SU-DHL-6 (cell line): ENCODE results near the gene OR8D1.

Experiments used
- H2AFZ ChIP-seq: fragments of 200-600 bp; sonication (generic); 2 replicates; pipeline ENCODE4 v1.6.1; 2014; ENCODE audit warnings: low read depth, mild to moderate bottlenecking, moderate library complexity, mixed read lengths, antibody characterized with exemption, low read length; ENCODE audit not compliant: severe bottlenecking
- H3F3A ChIP-seq: fragments of 200-600 bp; shearing (Covaris generic); 2 replicates; pipeline ENCODE4 v1.6.0; 2016; ENCODE audit warnings: antibody characterized with exemption, mild to moderate bottlenecking; ENCODE audit not compliant: insufficient read depth
- H3K27ac ChIP-seq: fragments of 200-600 bp; sonication (generic); 2 replicates; pipeline ENCODE4 v1.5.1; 2016; ENCODE audit warnings: low read depth, mild to moderate bottlenecking, low read length, moderate library complexity, mixed read lengths
- H3K27me3 ChIP-seq: fragments of 200-600 bp; sonication (generic), shearing (Covaris generic); 2 replicates; pipeline ENCODE4 v1.6.0; 2014; ENCODE audit warnings: mild to moderate bottlenecking, low read length
- H3K36me3 ChIP-seq: fragments of 200-600 bp; sonication (generic); 2 replicates; pipeline ENCODE4 v1.6.1; 2014; ENCODE audit warnings: mild to moderate bottlenecking, low read length, mixed read lengths
- H3K4me2 ChIP-seq: fragments of 300-600, 200-600 bp; shearing (Covaris generic), sonication (generic); 2 replicates; pipeline ENCODE4 v1.6.0; 2014; ENCODE audit warnings: low read length, low read depth, mild to moderate bottlenecking; ENCODE audit not compliant: poor library complexity, severe bottlenecking
- H3K4me3 ChIP-seq: fragments of 200-600 bp; sonication (generic); 2 replicates; pipeline ENCODE4 v1.5.1; 2014; ENCODE audit warnings: antibody characterized with exemption, low read length, mild to moderate bottlenecking, mixed read lengths; ENCODE audit not compliant: insufficient read depth, poor library complexity, severe bottlenecking
- H3K79me2 ChIP-seq: fragments of 200-600 bp; sonication (generic); 2 replicates; pipeline ENCODE4 v1.6.1; 2014; ENCODE audit warnings: mild to moderate bottlenecking, low read length, moderate library complexity; ENCODE audit not compliant: insufficient read depth
- H3K9ac ChIP-seq: fragments of 200-600 bp; sonication (generic); 2 replicates; pipeline ENCODE4 v1.7.0; 2014; ENCODE audit warnings: mild to moderate bottlenecking, low read length
- H3K9me2 ChIP-seq: fragments of 200-600 bp; sonication (generic); replicated peaks from 2 replicates; pipeline ENCODE4 v1.6.1; 2014; ENCODE audit warnings: low read length; ENCODE audit not compliant: insufficient read depth
- H3K9me3 ChIP-seq: fragments of 200-600 bp; sonication (generic); 2 replicates; pipeline ENCODE4 v1.6.1; 2014; ENCODE audit warnings: low read length, mixed read lengths; ENCODE audit not compliant: insufficient read depth
- H4K20me1 ChIP-seq: fragments of 200-600 bp; sonication (generic); 2 replicates; pipeline ENCODE4 v1.6.1; 2014; ENCODE audit warnings: low read depth, mild to moderate bottlenecking, antibody characterized with exemption, low read length, moderate library complexity, mixed read lengths
- CTCF ChIP-seq: fragments of 200-600 bp; sonication (generic); IDR thresholded peaks from one replicate; pipeline ENCODE4 v1.5.1; 2017; ENCODE audit warnings: antibody characterized with exemption, mild to moderate bottlenecking, low read length, moderate library complexity; ENCODE audit not compliant: insufficient read depth, poor library complexity, severe bottlenecking
- EZH2phosphoT487 ChIP-seq: fragments of 200-600 bp; sonication (generic), shearing (Covaris generic); conservative IDR thresholded peaks from 2 replicates; pipeline ENCODE4 v1.6.1; 2018; ENCODE audit warnings: mild to moderate bottlenecking, antibody characterized with exemption, low read length, moderate library complexity, mixed read lengths

Gene OR8D1

GRCh38 chr11:124311670-124312069 lies 2.1 kb downstream of the OR8D1 start:
- H3K9me3 ChIP-seq = no peaks in the 10 kb centered on the region
- TF ChIP-seq EZH2phosphoT487 = no peak
- no peak for TF ChIP-seq CTCF
- no peak overlapping the region for H3K4me2 ChIP-seq
- H2AFZ ChIP-seq = no peak overlapping the region
- H3K27me3 ChIP-seq = no peaks in the 10 kb centered on the region
- H3K27ac ChIP-seq = no peak overlapping the region
- H3K36me3 ChIP-seq = no peaks in the 10 kb centered on the region
- no peaks in the 10 kb centered on the region for H3K79me2 ChIP-seq
- no peak overlapping the region for H3K9ac ChIP-seq
- no peaks in the 10 kb centered on the region for H4K20me1 ChIP-seq
- H3K9me2 ChIP-seq = no peaks in the 10 kb centered on the region
- H3K4me3 ChIP-seq = no peak overlapping the region
- H3F3A ChIP-seq = no peaks in the 10 kb centered on the region

GRCh38 chr11:124311269-124311668 lies 2.5 kb downstream of the OR8D1 start:
- no peak overlapping the region for H3K27ac ChIP-seq
- no peaks in the 10 kb centered on the region for H3K9me2 ChIP-seq
- no peak overlapping the region for H3K4me3 ChIP-seq
- H4K20me1 ChIP-seq = no peaks in the 10 kb centered on the region
- TF ChIP-seq EZH2phosphoT487 = no peak
- TF ChIP-seq CTCF = no peak
- H3K9ac ChIP-seq = no peak overlapping the region
- no peaks in the 10 kb centered on the region for H3K9me3 ChIP-seq
- H3K36me3 ChIP-seq = no peaks in the 10 kb centered on the region
- no peaks in the 10 kb centered on the region for H3K79me2 ChIP-seq
- H3K27me3 ChIP-seq = no peaks in the 10 kb centered on the region
- H3K4me2 ChIP-seq = no peak overlapping the region
- no peaks in the 10 kb centered on the region for H3F3A ChIP-seq
- no peak overlapping the region for H2AFZ ChIP-seq

- H3K4me3 ChIP-seq = no peak overlapping the region
- H3K9me2 ChIP-seq = no peaks in the 10 kb centered on the region
- no peak overlapping the region for H3K9ac ChIP-seq
- H2AFZ ChIP-seq = no peak overlapping the region
- no peaks in the 10 kb centered on the region for H4K20me1 ChIP-seq
- no peaks in the 10 kb centered on the region for H3K36me3 ChIP-seq
- no peak overlapping the region for H3K27ac ChIP-seq
- TF ChIP-seq CTCF (no peak), EZH2phosphoT487 (no peak)
- H3K27me3 ChIP-seq = no peaks in the 10 kb centered on the region
- no peaks in the 10 kb centered on the region for H3K79me2 ChIP-seq
- no peaks in the 10 kb centered on the region for H3K9me3 ChIP-seq
- H3F3A ChIP-seq = no peaks in the 10 kb centered on the region
- H3K4me2 ChIP-seq = no peak overlapping the region
Measured at GRCh38 chr11:124310721-124311120, 3.0 kb downstream of the OR8D1 start.
